Liver (tissue), 9 donors: ENCODE measurements around the gene PYGL. TPM values are rescaled to one million over a fixed set of nuclear protein-coding genes. Genes with fewer than 3 reads are reported as not detected.

ENCODE experiments used
- DNase-seq: peaks from one replicate; pipeline ENCODE4 v3.0.0-alpha.2; 2017; ENCODE audit warnings: low spot score
- H3K27ac ChIP-seq, 2 donors: one replicate each; pipeline ENCODE4 v1.7.0; 2013; ENCODE audit warnings: inconsistent platforms in 2 of 2, low read length in 2 of 2, control low read depth in 1 of 2, low read depth in 1 of 2, mild to moderate bottlenecking in 1 of 2
- H3K27me3 ChIP-seq, 4 donors: one replicate each; pipeline versions ENCODE4 v1.6.1 to v1.7.0; 2013; ENCODE audit warnings: low read length in 3 of 4, inconsistent platforms in 1 of 4, mild to moderate bottlenecking in 1 of 4, moderate library complexity in 1 of 4; ENCODE audit not compliant: control insufficient read depth in 4 of 4, insufficient read depth in 4 of 4
- H3K36me3 ChIP-seq, 4 donors: one replicate each; pipeline versions ENCODE4 v1.6.1 to v1.7.0; 2013; ENCODE audit warnings: low read length in 3 of 4, mild to moderate bottlenecking in 3 of 4, low read depth in 1 of 4, moderate library complexity in 1 of 4; ENCODE audit not compliant: control insufficient read depth in 4 of 4, insufficient read depth in 3 of 4
- H3K4me1 ChIP-seq, 4 donors: one replicate each; pipeline versions ENCODE4 v1.6.1 to v1.7.0; 2013; ENCODE audit warnings: low read length in 3 of 4, mild to moderate bottlenecking in 3 of 4, moderate library complexity in 1 of 4; ENCODE audit not compliant: control insufficient read depth in 4 of 4, insufficient read depth in 4 of 4
- H3K4me3 ChIP-seq, 3 donors: one replicate each; pipeline versions ENCODE4 v1.6.1 to v1.7.0; 2013; ENCODE audit warnings: low read length in 3 of 3, control low read depth in 1 of 3, low read depth in 1 of 3, mild to moderate bottlenecking in 1 of 3
- H3K9ac ChIP-seq, 2 donors: one replicate each; pipeline ENCODE4 v1.7.0; 2013; ENCODE audit warnings: low read length in 2 of 2, mild to moderate bottlenecking in 2 of 2, moderate library complexity in 2 of 2, control low read depth in 1 of 2, low read depth in 1 of 2
- H3K9me3 ChIP-seq, 4 donors: one replicate each; pipeline versions ENCODE4 v1.6.1 to v1.7.0; 2013; ENCODE audit warnings: low read length in 3 of 4; ENCODE audit not compliant: control insufficient read depth in 4 of 4
- ATF3 ChIP-seq: IDR thresholded peaks from 2 replicates; pipeline ENCODE4 v1.6.1; 2016; ENCODE audit warnings: antibody characterized with exemption
- CTCF ChIP-seq: fragments of 150-350 bp; IDR thresholded peaks from 2 replicates; pipeline ENCODE4 v1.5.1; 2017; ENCODE audit warnings: improper control_type of control experiment, low read depth, low read length; ENCODE audit not compliant: missing input control
- EGR1 ChIP-seq, 2 donors: IDR thresholded peaks; 2 replicates each; pipeline ENCODE4 v1.6.1; 2016 to 2018; ENCODE audit warnings: antibody characterized with exemption in 2 of 2, low read depth in 2 of 2
- FOXA1 ChIP-seq: IDR thresholded peaks from 2 replicates; pipeline ENCODE4 v1.6.1; 2016; ENCODE audit warnings: antibody characterized with exemption
- FOXA2 ChIP-seq: IDR thresholded peaks from 2 replicates; pipeline ENCODE4 v1.6.1; 2016; ENCODE audit warnings: antibody characterized with exemption
- GABPA ChIP-seq, 2 donors: IDR thresholded peaks in 1 of 2; conservative IDR thresholded peaks in 1 of 2; 2 replicates each; pipeline ENCODE4 v1.6.1; 2016; ENCODE audit warnings: antibody characterized with exemption in 2 of 2, mild to moderate bottlenecking in 1 of 2, moderate library complexity in 1 of 2
- HNF4A ChIP-seq, 2 donors: conservative IDR thresholded peaks; 2 replicates each; pipeline ENCODE4 v1.6.1; 2016; ENCODE audit warnings: antibody characterized with exemption in 2 of 2, mild to moderate bottlenecking in 2 of 2
- HNF4G ChIP-seq: IDR thresholded peaks from 2 replicates; pipeline ENCODE4 v1.6.1; 2016; ENCODE audit warnings: antibody characterized with exemption
- JUND ChIP-seq, 2 donors: IDR thresholded peaks; 2 replicates each; pipeline ENCODE4 v1.6.1; 2016; ENCODE audit warnings: antibody characterized with exemption in 2 of 2
- MAX ChIP-seq: IDR thresholded peaks from 2 replicates; pipeline ENCODE4 v1.6.1; 2016; ENCODE audit warnings: antibody characterized with exemption
- NR2F2 ChIP-seq: IDR thresholded peaks from 2 replicates; pipeline ENCODE4 v1.6.1; 2016; ENCODE audit warnings: antibody characterized with exemption
- RAD21 ChIP-seq, 2 donors: IDR thresholded peaks; 2 replicates each; pipeline ENCODE4 v1.6.1; 2016; ENCODE audit warnings: antibody characterized with exemption in 2 of 2, mild to moderate bottlenecking in 2 of 2
- REST ChIP-seq: IDR thresholded peaks from 2 replicates; pipeline ENCODE4 v1.6.1; 2016; ENCODE audit warnings: antibody characterized with exemption, mild to moderate bottlenecking
- RXRA ChIP-seq, 2 donors: IDR thresholded peaks; 2 replicates each; pipeline ENCODE4 v1.6.1; 2017 to 2018; ENCODE audit warnings: antibody characterized with exemption in 2 of 2, mild to moderate bottlenecking in 1 of 2
- SP1 ChIP-seq: IDR thresholded peaks from 2 replicates; pipeline ENCODE4 v1.6.1; 2018; ENCODE audit warnings: antibody characterized with exemption, mild to moderate bottlenecking
- YY1 ChIP-seq: IDR thresholded peaks from 2 replicates; pipeline ENCODE4 v1.6.1; 2016; ENCODE audit warnings: antibody characterized with exemption, mild to moderate bottlenecking
- whole genome bisulfite sequencing: extraction: QIAGEN DNeasy Blood & Tissue Kit; methylation state at CpG from one replicate; pipeline ENCODE4 v1.1.7; 2013; 5-methylcytosine and 5-hydroxymethylcytosine counted together
- polyA plus RNA-seq, 2 donors: library from polyadenylated mRNA; stranded (reverse) in 1 of 2; unstranded in 1 of 2; fragments of 200-250 nt in 1 of 2; fragments of >200 nt in 1 of 2; fragmentation: Nextera tagmentation in 1 of 2; extraction: Ambion mirVana in 1 of 2; gene quantifications; one replicate each; pipeline versions ENCODE4 v1.2.1 to v1.2.3, GENCODE V29; 2013 to 2015
- total RNA-seq, 2 donors: library from RNA; depleted of rRNA; stranded (reverse); fragments of >200 nt; gene quantifications; one replicate each; pipeline ENCODE4 v1.2.3, GENCODE V29; 2014
- donor health status: healthy.
- donor health status: healthy.
- donor health status: healthy.
- donor health status: healthy.
- donor health status: healthy.

Gene PYGL
- total and polyA plus RNA-seq, 4 donors = 53.0 to 109 (median 86.3) TPM

GRCh38 chr14:50917449-50917848 lies 26.8 kb downstream of the PYGL start (continued):
- TF ChIP-seq REST = no peak
- TF ChIP-seq MAX = no peak
- TF ChIP-seq EGR1 (IDR thresholded peaks at IDR 0.05; ENCODE audit: low read depth in 2 of 2) = no peak
- TF ChIP-seq NR2F2 = no peak
- no peak for TF ChIP-seq ATF3
- TF ChIP-seq YY1 = no peak
- no peak for TF ChIP-seq FOXA1

- Histone ChIP-seq H3K36me3 (peaks cover 22 to 81% (median 73%) of the 10 kb centered on the region in 4 donors), H3K4me3 (no peak overlapping the region), H3K9ac (no peak overlapping the region), H3K27me3 (no peaks in the 10 kb centered on the region), H3K27ac (no peak overlapping the region), H3K4me1 (peaks cover 0 to 11% (median 8%) of the 10 kb centered on the region in 4 donors), H3K9me3 (no peaks in the 10 kb centered on the region)
- no peak for DNase-seq
- no peak for TF ChIP-seq REST
- peak in 1 of 2 donors; percentile 8 for TF ChIP-seq HNF4A (conservative IDR thresholded peaks at IDR 0.05)
- WGBS = 71% methylated on average over 5 of the region's 5 CpGs
Observed at GRCh38 chr14:50910495-50911420, 33.5 kb downstream of the PYGL start.

- H3K36me3 ChIP-seq = peaks cover 7 to 67% (median 60%) of the 10 kb centered on the region in 4 donors
- TF ChIP-seq MAX (no peak), RXRA (IDR thresholded peaks at IDR 0.05) (no peak), NR2F2 (no peak), HNF4G (no peak), FOXA2 (no peak), JUND (IDR thresholded peaks at IDR 0.05) (no peak), EGR1 (IDR thresholded peaks at IDR 0.05; ENCODE audit: low read depth in 2 of 2) (no peak), ATF3 (no peak), FOXA1 (no peak), CTCF (no peak), GABPA (IDR thresholded peaks at IDR 0.05 in 1 of 2, conservative IDR thresholded peaks at IDR 0.05 in 1 of 2) (no peak), RAD21 (IDR thresholded peaks at IDR 0.05) (no peak), SP1 (no peak)
Observed at GRCh38 chr14:50906326-50907065, 37.8 kb downstream of the PYGL start.

More at GRCh38 chr14:50906326-50907065, 37.8 kb downstream of the PYGL start:
- Histone ChIP-seq H3K27me3 (no peaks in the 10 kb centered on the region), H3K4me3 (no peak overlapping the region), H3K27ac (no peak overlapping the region), H3K9ac (no peak overlapping the region), H3K9me3 (no peaks in the 10 kb centered on the region), H3K4me1 (peaks cover 0 to 10% (median 6%) of the 10 kb centered on the region in 4 donors)
- no peak for DNase-seq
- 88% methylated on average over 5 of the region's 5 CpGs for WGBS
